Tibial artery (tissue), 4 donors: ENCODE data around the gene HEPACAM.

Source experiments
- DNase-seq, 2 donors: peaks; one replicate each; pipeline ENCODE4 v3.0.0-alpha.2; 2019
- H3K27ac ChIP-seq, 2 donors: fragments of 200-600 bp; sonication (generic) in 1 of 2; 1 replicate in 1 of 2; 2 replicates in 1 of 2; pipeline ENCODE4 v1.5.1; 2018 to 2019; ENCODE audit warnings: mild to moderate bottlenecking in 1 of 2
- H3K27me3 ChIP-seq, 2 donors: fragments of 200-600 bp; sonication (generic) in 1 of 2; one replicate each; pipeline versions ENCODE4 v1.5.1 to v1.6.0; 2016 to 2019
- H3K36me3 ChIP-seq, 3 donors: fragments of 200-600 bp; sonication (generic) in 2 of 3; one replicate each; pipeline ENCODE4 v1.5.1; 2016 to 2019; ENCODE audit warnings: mild to moderate bottlenecking in 2 of 3
- H3K4me1 ChIP-seq, 4 donors: fragments of 200-600 bp; sonication (generic) in 2 of 4; 1 replicate in 3 of 4; 2 replicates in 1 of 4; pipeline ENCODE4 v1.5.1; 2016 to 2019
- H3K4me3 ChIP-seq, 2 donors: fragments of 200-600 bp; sonication (generic) in 1 of 2; 1 replicate in 1 of 2; 2 replicates in 1 of 2; pipeline ENCODE4 v1.5.1; 2018 to 2019; ENCODE audit warnings: mild to moderate bottlenecking in 2 of 2
- H3K9me3 ChIP-seq, 3 donors: fragments of 200-600 bp; sonication (generic) in 1 of 3; one replicate each; pipeline ENCODE4 v1.5.1; 2016 to 2019
- intact Hi-C: fragments of 100-400 bp; cut with DNase I; formaldehyde crosslinking; loops from one replicate; pipeline ENCODE4 v1.15.0; 2023; ENCODE audit warnings: low total_unique reads
- TF ChIP-seq, protein P1 (sequence below), 2 experiments: fragments of 200-600 bp in 1 of 2; fragments of 450-650 bp in 1 of 2; IDR thresholded peaks; one replicate each; pipeline ENCODE4 v1.5.1; 2017 to 2019; ENCODE audit warnings: antibody characterized with exemption in 2 of 2, mild to moderate bottlenecking in 1 of 2, moderate library complexity in 1 of 2

Gene HEPACAM

DNA sequence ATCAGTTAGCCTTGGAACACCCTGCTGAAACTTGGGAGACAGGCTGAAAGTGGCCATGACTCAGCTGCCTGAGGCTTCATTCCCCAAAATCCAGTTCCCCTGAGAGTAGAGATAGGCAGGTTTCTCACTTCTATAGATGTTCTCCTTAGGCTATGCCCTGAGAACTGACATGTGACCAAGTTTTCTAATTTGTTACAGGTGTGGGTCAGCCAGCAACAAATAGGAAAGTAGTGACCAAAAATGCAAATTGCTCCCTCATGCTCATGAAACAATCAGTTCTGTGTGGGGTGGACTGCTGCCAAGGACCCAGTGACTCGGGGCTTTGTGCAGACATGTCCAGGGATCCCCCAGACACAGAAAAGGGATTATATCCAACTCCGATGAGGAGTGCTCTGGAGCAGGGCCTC lies 10.9 kb upstream of the HEPACAM start:
- TF ChIP-seq, protein P1, sequence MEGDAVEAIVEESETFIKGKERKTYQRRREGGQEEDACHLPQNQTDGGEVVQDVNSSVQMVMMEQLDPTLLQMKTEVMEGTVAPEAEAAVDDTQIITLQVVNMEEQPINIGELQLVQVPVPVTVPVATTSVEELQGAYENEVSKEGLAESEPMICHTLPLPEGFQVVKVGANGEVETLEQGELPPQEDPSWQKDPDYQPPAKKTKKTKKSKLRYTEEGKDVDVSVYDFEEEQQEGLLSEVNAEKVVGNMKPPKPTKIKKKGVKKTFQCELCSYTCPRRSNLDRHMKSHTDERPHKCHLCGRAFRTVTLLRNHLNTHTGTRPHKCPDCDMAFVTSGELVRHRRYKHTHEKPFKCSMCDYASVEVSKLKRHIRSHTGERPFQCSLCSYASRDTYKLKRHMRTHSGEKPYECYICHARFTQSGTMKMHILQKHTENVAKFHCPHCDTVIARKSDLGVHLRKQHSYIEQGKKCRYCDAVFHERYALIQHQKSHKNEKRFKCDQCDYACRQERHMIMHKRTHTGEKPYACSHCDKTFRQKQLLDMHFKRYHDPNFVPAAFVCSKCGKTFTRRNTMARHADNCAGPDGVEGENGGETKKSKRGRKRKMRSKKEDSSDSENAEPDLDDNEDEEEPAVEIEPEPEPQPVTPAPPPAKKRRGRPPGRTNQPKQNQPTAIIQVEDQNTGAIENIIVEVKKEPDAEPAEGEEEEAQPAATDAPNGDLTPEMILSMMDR (IDR thresholded peaks at IDR 0.05) = no peak
- intact Hi-C loops = no loop called here
- Histone ChIP-seq H3K4me1 (no peaks in the 10 kb centered on the region), H3K27ac (no peak overlapping the region), H3K36me3 (no peaks in the 10 kb centered on the region), H3K9me3 (no peaks in the 10 kb centered on the region), H3K4me3 (no peak overlapping the region), H3K27me3 (peaks cover 0 to 3% of the 10 kb centered on the region in 2 donors)
- DNase-seq = no peak

DNA sequence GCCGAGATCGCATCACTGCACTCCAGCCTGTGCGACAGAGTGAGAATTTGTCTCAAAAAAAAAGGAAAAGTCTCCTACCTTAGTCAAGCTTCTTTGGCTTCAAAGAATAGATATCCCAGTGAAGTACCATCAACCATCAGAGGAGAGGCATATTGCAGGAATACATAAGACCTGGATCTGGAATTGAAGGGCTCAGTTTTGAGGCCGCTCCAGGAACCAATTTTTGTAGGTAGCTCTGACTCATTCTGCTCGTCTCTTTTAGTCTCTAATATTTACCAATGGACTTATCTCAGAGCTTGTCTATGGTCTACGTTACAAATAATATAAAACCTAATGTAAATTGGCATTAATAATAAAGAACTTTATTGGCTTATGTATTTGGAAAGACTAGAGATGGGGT lies 10.0 kb upstream of the HEPACAM start:
- no peak for DNase-seq
- H3K36me3 ChIP-seq = no peaks in the 10 kb centered on the region
- intact Hi-C loops = no loop called here
- H3K4me3 ChIP-seq = no peak overlapping the region
- peaks cover 0 to 6% of the 10 kb centered on the region in 2 donors for H3K27me3 ChIP-seq
- H3K27ac ChIP-seq = no peak overlapping the region
- H3K4me1 ChIP-seq = no peaks in the 10 kb centered on the region
- TF ChIP-seq, protein P1 (IDR thresholded peaks at IDR 0.05) = no peak
- no peaks in the 10 kb centered on the region for H3K9me3 ChIP-seq

DNA sequence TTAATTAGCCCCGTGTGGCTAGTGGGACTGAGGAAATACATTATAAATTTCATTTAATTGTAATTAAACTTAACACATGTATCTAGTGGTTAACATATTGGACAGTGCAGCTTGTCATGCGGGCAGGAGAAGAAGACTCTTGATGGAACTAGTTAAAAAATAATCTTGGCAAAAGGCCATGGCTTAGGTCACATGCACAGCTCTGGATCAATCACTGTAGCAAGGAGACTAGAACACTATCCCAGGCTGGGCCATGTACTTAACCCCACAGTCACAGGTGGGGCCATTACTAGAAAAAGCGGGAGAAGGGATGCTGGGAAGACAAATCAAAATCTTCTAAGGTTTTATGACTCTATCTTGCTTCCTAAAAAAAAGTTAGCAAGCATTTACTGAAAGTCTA lies 8.7 kb upstream of the HEPACAM start:
- intact Hi-C loops = no loop called here
- H3K4me1 ChIP-seq = no peaks in the 10 kb centered on the region
- no peak for DNase-seq

DNA sequence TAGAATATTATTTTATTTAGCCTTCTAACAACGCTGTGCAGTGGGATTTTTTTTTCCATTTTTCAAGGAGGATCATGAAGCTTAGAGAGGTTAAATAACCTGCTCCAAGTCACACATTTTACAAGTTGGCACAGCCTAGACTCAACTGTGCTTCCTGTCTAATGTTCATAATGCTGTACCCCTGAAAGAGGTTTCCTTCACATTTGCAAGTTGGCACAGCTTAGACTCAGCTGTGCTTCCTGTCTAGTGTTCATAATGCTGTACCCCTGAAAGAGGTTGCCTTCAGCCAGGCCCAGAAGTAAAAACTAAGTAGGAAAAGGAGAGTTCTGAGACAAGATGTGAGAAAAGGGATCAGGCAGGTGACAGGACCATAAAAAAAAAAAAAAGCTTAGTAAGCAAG lies 7.9 kb upstream of the HEPACAM start:
- no peak overlapping the region for H3K4me3 ChIP-seq
- no peaks in the 10 kb centered on the region for H3K4me1 ChIP-seq
- no peaks in the 10 kb centered on the region for H3K9me3 ChIP-seq
- peaks cover 0 to 6% of the 10 kb centered on the region in 2 donors for H3K27me3 ChIP-seq
- no peak for DNase-seq
- intact Hi-C loops = no loop called here
- H3K27ac ChIP-seq = no peak overlapping the region
- no peaks in the 10 kb centered on the region for H3K36me3 ChIP-seq
- TF ChIP-seq, protein P1 (IDR thresholded peaks at IDR 0.05) = no peak

More for the DNA sequence above, 8.7 kb upstream of the HEPACAM start:
- Histone ChIP-seq H3K27me3 (peaks cover 0 to 6% of the 10 kb centered on the region in 2 donors), H3K9me3 (no peaks in the 10 kb centered on the region), H3K27ac (no peak overlapping the region), H3K36me3 (no peaks in the 10 kb centered on the region), H3K4me3 (no peak overlapping the region)
- TF ChIP-seq, protein P1 (IDR thresholded peaks at IDR 0.05) = no peak

DNA sequence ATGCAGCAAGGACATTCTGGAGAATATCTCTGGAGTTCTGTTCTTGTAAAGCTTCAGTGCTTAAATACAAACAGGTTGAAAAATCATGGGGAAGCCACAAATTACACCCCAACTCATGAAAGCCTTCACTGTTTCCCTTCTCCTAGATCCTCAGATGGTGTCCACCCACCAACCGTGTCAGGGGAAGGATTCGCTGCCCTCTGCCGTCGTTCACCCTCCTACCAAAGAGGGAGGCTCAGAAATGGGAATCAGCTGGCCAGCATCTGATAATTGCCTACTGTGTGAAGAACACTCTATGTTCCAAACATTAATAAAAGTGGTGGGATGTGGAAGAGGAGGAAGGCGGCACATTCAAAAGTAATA lies 7.4 kb upstream of the HEPACAM start:
- Histone ChIP-seq H3K9me3 (no peaks in the 10 kb centered on the region), H3K4me1 (no peaks in the 10 kb centered on the region), H3K27me3 (peaks cover 0 to 6% of the 10 kb centered on the region in 2 donors), H3K27ac (no peak overlapping the region), H3K4me3 (no peak overlapping the region), H3K36me3 (no peaks in the 10 kb centered on the region)
- no peak for DNase-seq
- intact Hi-C loops = no loop called here
- TF ChIP-seq, protein P1 (IDR thresholded peaks at IDR 0.05) = no peak
